ENCODE data around the gene ELF5. TPM values are rescaled to one million over a fixed set of nuclear protein-coding genes. Genes with fewer than 3 reads are reported as not detected.

The ELF5 gene
- total and polyA plus RNA-seq, 2 donors (not counting 1 experiment from before 2014, with no cell fraction given) = not detected

DNA sequence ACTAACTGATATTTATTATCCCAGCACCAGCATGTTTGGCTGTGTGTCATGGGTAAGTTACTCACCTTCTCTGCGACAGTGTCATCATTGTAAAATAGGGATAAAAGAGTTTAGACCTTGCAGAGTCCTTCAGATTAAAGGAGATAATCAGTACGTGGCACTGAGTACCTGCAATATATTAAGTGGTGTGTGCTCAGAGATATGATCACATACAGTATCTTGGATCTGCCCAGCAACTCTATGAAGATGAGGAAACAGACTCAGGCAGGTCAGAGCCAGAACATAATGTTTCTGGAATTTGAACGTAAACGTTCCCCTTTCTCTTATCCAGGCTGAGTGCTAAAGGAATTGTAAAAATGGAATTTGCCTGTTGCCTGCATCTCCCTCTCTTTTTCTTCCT is 46.9 kb upstream of the ELF5 start:
- no peak overlapping the region for H3K27ac ChIP-seq (ENCODE audit: low read length in 2 of 2)
- TF ChIP-seq, protein P1, sequence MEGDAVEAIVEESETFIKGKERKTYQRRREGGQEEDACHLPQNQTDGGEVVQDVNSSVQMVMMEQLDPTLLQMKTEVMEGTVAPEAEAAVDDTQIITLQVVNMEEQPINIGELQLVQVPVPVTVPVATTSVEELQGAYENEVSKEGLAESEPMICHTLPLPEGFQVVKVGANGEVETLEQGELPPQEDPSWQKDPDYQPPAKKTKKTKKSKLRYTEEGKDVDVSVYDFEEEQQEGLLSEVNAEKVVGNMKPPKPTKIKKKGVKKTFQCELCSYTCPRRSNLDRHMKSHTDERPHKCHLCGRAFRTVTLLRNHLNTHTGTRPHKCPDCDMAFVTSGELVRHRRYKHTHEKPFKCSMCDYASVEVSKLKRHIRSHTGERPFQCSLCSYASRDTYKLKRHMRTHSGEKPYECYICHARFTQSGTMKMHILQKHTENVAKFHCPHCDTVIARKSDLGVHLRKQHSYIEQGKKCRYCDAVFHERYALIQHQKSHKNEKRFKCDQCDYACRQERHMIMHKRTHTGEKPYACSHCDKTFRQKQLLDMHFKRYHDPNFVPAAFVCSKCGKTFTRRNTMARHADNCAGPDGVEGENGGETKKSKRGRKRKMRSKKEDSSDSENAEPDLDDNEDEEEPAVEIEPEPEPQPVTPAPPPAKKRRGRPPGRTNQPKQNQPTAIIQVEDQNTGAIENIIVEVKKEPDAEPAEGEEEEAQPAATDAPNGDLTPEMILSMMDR (IDR thresholded peaks at IDR 0.05) = no peak
- no peak for TF ChIP-seq EZH2 (IDR thresholded peaks at IDR 0.05; ENCODE audit: borderline replicate concordance, insufficient read depth, low read depth, low read length, poor library complexity, severe bottlenecking)
- no peaks in the 10 kb centered on the region for H3K9me3 ChIP-seq (ENCODE audit: control extremely low read depth in 1 of 3, control insufficient read depth in 2 of 3, insufficient read depth in 1 of 3, low read length in 2 of 3)
- ChIA-PET POLR2A (no interaction called here), CTCF (no interaction called here)
- no peaks in the 10 kb centered on the region for H3K36me3 ChIP-seq (replicated peaks in 1 of 2; ENCODE audit: control extremely low read depth in 1 of 2, control insufficient read depth in 1 of 2, extremely low read depth in 1 of 2, insufficient read depth in 2 of 2, low read length in 1 of 2)
- no peaks in the 10 kb centered on the region for H3K79me2 ChIP-seq (ENCODE audit: control insufficient read depth, insufficient read depth, low read length)
- Mint-ChIP-seq H3K9me3 (ENCODE audit: insufficient read depth) (no peaks in the 10 kb centered on the region), H3K27me3 (peaks cover 49% of the 10 kb centered on the region), H3K27ac (no peak overlapping the region), H3K4me1 (no peaks in the 10 kb centered on the region), H3K4me3 (no peak overlapping the region)
- H4K20me1 ChIP-seq (ENCODE audit: control insufficient read depth, insufficient read depth, low read length, poor library complexity, severe bottlenecking) = no peaks in the 10 kb centered on the region
- WGBS (ENCODE audit: insufficient coverage) = 89% methylated on average over 2 of the region's 4 CpGs
- H3K4me1 ChIP-seq (ENCODE audit: control insufficient read depth in 2 of 2, insufficient read depth in 2 of 2, low read length in 2 of 2) = no peaks in the 10 kb centered on the region
- DNase-seq = no peak
- H3K9ac ChIP-seq (ENCODE audit: low read length) = no peak overlapping the region
- no peak overlapping the region for H2AFZ ChIP-seq (ENCODE audit: insufficient read depth, low read depth, low read length, poor library complexity, severe bottlenecking)
- H3K4me2 ChIP-seq (replicated peaks; ENCODE audit: low read depth, low read length, poor library complexity, severe bottlenecking) = no peak overlapping the region
- intact Hi-C loops (cut with micrococcal nuclease) = no loop called here
- no peak overlapping the region for H3K4me3 ChIP-seq (ENCODE audit: control extremely low read depth in 1 of 5, extremely low read depth in 1 of 5, insufficient read depth in 1 of 5, low read depth in 2 of 5, low read length in 4 of 5)
- H3K27me3 ChIP-seq (replicated peaks in 1 of 4; ENCODE audit: control extremely low read depth in 1 of 4, control insufficient read depth in 3 of 4, insufficient read depth in 4 of 4, low read length in 3 of 4) = peaks cover 0 to 9% (median 3%) of the 10 kb centered on the region in 4 experiments
- no peak for ATAC-seq (ENCODE audit: low read depth)

DNA sequence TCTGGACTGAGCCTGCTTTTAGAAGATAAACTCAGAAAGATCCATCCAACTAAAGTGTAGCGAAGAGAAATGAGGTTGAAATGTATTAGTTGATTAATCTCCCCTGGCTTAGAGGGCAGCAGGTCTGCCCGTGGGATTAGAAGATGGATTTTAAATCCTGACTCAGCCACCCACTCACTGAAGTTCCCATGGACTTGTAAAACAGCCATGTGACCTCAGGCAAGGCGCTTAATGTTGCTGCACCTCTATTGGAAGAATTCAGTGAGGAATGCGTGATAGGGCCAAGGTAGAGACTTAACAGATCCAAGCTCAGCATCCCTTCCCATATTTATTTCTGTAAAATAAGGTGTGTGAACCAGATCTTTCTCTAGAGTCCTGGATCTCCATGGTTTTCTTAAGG is 45.1 kb upstream of the ELF5 start:
- H3K36me3 ChIP-seq (replicated peaks in 1 of 2; ENCODE audit: control extremely low read depth in 1 of 2, control insufficient read depth in 1 of 2, extremely low read depth in 1 of 2, insufficient read depth in 2 of 2, low read length in 1 of 2) = no peaks in the 10 kb centered on the region
- no peak overlapping the region for H3K4me2 ChIP-seq (replicated peaks; ENCODE audit: low read depth, low read length, poor library complexity, severe bottlenecking)
- ATAC-seq (ENCODE audit: low read depth) (no peak), DNase-seq (no peak)
- TF ChIP-seq EZH2 (IDR thresholded peaks at IDR 0.05; ENCODE audit: borderline replicate concordance, insufficient read depth, low read depth, low read length, poor library complexity, severe bottlenecking) = no peak
- TF ChIP-seq, protein P1 (IDR thresholded peaks at IDR 0.05) = no peak
- H4K20me1 ChIP-seq (ENCODE audit: control insufficient read depth, insufficient read depth, low read length, poor library complexity, severe bottlenecking) = no peaks in the 10 kb centered on the region
- no peaks in the 10 kb centered on the region for H3K9me3 ChIP-seq (ENCODE audit: control extremely low read depth in 1 of 3, control insufficient read depth in 2 of 3, insufficient read depth in 1 of 3, low read length in 2 of 3)
- no peaks in the 10 kb centered on the region for H3K9me3 Mint-ChIP-seq (ENCODE audit: insufficient read depth)
- no peaks in the 10 kb centered on the region for H3K4me1 ChIP-seq (ENCODE audit: control insufficient read depth in 2 of 2, insufficient read depth in 2 of 2, low read length in 2 of 2)
- no peak overlapping the region for H3K4me3 ChIP-seq (ENCODE audit: control extremely low read depth in 1 of 5, extremely low read depth in 1 of 5, insufficient read depth in 1 of 5, low read depth in 2 of 5, low read length in 4 of 5)
- CTCF ChIA-PET = no interaction called here
- H3K27me3 ChIP-seq (replicated peaks in 1 of 4; ENCODE audit: control extremely low read depth in 1 of 4, control insufficient read depth in 3 of 4, insufficient read depth in 4 of 4, low read length in 3 of 4) = peaks cover 0 to 9% (median 3%) of the 10 kb centered on the region in 4 experiments
- intact Hi-C loops (cut with micrococcal nuclease) = no loop called here
- POLR2A ChIA-PET = no interaction called here
- H3K27ac Mint-ChIP-seq = no peak overlapping the region
- no CpG with 5 or more reads among the region's 4 CpGs for WGBS (ENCODE audit: insufficient coverage)
- no peak overlapping the region for H3K4me3 Mint-ChIP-seq
- no peaks in the 10 kb centered on the region for H3K4me1 Mint-ChIP-seq
- no peak overlapping the region for H3K27ac ChIP-seq (ENCODE audit: low read length in 2 of 2)
- H3K79me2 ChIP-seq (ENCODE audit: control insufficient read depth, insufficient read depth, low read length) = no peaks in the 10 kb centered on the region
- no peak overlapping the region for H2AFZ ChIP-seq (ENCODE audit: insufficient read depth, low read depth, low read length, poor library complexity, severe bottlenecking)
- H3K9ac ChIP-seq (ENCODE audit: low read length) = no peak overlapping the region
- H3K27me3 Mint-ChIP-seq = peaks cover 49% of the 10 kb centered on the region
